ENCODE results near the gene DOK5. TPM values are rescaled to one million over a fixed set of nuclear protein-coding genes. Genes with fewer than 3 reads are reported as not detected.

The DOK5 gene
- total and polyA plus RNA-seq, 9 of the 15 experiments (the other 6 are each of a cell fraction or from before 2014, with no cell fraction given) = not detected

DNA sequence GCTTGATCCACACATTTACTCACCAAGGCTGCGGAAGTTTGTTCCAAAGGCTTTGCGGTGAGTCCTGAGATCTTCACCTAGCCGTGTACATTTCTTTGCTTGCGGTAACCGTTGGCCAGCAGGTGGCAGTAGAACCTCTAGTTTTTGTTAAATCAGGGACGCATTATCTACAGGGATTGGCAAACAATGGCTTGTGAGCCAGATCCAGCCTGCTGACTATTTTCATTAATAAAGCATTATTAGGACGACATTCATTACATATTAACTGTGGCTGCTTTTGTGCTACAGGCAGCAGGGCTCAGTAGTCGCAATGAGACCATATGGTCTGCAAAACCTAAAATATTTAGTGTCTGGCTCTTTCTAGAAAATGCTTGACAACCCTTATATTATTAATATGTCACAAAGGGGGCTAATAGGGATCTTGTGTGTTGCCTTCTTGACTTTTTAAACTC, 174.1 kb downstream of the DOK5 start:
- Histone ChIP-seq H2AFZ (ENCODE audit: low read depth, low read length) (no peak overlapping the region), H3K36me3 (ENCODE audit: control insufficient read depth, insufficient read depth, low read length) (no peaks in the 10 kb centered on the region), H4K20me1 (replicated peaks; ENCODE audit: control insufficient read depth, insufficient read depth, low read length) (no peaks in the 10 kb centered on the region), H3K9me1 (ENCODE audit: control insufficient read depth, insufficient read depth, low read length) (no peaks in the 10 kb centered on the region), H3K79me2 (ENCODE audit: control insufficient read depth, insufficient read depth, low read length) (no peaks in the 10 kb centered on the region), H3K9me3 (replicated peaks; ENCODE audit: control insufficient read depth, insufficient read depth, low read depth, low read length) (no peaks in the 10 kb centered on the region), H3K4me1 (replicated peaks in 1 of 2; ENCODE audit: control insufficient read depth in 2 of 2, insufficient read depth in 2 of 2, low read length in 2 of 2) (no peaks in the 10 kb centered on the region), H3K4me3 (no peak overlapping the region), H3K4me2 (ENCODE audit: insufficient read depth, low read length) (no peak overlapping the region), H3K9ac (ENCODE audit: insufficient read depth in 1 of 2, low read depth in 2 of 2, low read length in 2 of 2) (no peak overlapping the region), H3K27me3 (ENCODE audit: control insufficient read depth in 2 of 2, insufficient read depth in 2 of 2, low read length in 2 of 2) (no peaks in the 10 kb centered on the region), H3K27ac (ENCODE audit: extremely low read depth, low read depth, low read length) (no peak overlapping the region)
- intact Hi-C loops (cut with micrococcal nuclease) = loop anchor here (2.0 to 5.0 kb wide), 3 partner anchors 432 to 1695 kb away; partner anchors contain the start of gene MC3R
- under 1% methylated on average over 8 of the region's 8 CpGs for WGBS (ENCODE audit: insufficient coverage, low coverage, missing lambda C conversion rate)
- DNase-seq (ENCODE audit: extremely low read depth in 1 of 4, low spot score in 3 of 4) (peak; percentile 53 to 78 (median 69)), ATAC-seq (peak; percentile 86), FAIRE-seq (peak; percentile 92)
- no TSS peak for BruUV-seq (replicated peaks)
- CTCF ChIA-PET (ENCODE audit: low intra/inter-chr PET ratio) = interaction anchor here (0.6 to 2.4 kb wide), 5 partner anchors 417 to 1695 kb away, joined by 3 to 13 read pairs (median 3); partner anchors contain the start of gene MC3R
- POLR2A ChIA-PET = no interaction called here
- in situ Hi-C loops (cut with MboI) = loop anchor here (10.0 to 25.0 kb wide), 3 partner anchors 435 to 687 kb away; no protein-coding TSS in a partner anchor
- TF ChIP-seq, protein P1, sequence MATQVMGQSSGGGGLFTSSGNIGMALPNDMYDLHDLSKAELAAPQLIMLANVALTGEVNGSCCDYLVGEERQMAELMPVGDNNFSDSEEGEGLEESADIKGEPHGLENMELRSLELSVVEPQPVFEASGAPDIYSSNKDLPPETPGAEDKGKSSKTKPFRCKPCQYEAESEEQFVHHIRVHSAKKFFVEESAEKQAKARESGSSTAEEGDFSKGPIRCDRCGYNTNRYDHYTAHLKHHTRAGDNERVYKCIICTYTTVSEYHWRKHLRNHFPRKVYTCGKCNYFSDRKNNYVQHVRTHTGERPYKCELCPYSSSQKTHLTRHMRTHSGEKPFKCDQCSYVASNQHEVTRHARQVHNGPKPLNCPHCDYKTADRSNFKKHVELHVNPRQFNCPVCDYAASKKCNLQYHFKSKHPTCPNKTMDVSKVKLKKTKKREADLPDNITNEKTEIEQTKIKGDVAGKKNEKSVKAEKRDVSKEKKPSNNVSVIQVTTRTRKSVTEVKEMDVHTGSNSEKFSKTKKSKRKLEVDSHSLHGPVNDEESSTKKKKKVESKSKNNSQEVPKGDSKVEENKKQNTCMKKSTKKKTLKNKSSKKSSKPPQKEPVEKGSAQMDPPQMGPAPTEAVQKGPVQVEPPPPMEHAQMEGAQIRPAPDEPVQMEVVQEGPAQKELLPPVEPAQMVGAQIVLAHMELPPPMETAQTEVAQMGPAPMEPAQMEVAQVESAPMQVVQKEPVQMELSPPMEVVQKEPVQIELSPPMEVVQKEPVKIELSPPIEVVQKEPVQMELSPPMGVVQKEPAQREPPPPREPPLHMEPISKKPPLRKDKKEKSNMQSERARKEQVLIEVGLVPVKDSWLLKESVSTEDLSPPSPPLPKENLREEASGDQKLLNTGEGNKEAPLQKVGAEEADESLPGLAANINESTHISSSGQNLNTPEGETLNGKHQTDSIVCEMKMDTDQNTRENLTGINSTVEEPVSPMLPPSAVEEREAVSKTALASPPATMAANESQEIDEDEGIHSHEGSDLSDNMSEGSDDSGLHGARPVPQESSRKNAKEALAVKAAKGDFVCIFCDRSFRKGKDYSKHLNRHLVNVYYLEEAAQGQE (IDR thresholded peaks at IDR 0.05; ENCODE audit: borderline replicate concordance) = peak; percentile 61; the same call in 1 of the 2 replicates
- TF ChIP-seq, protein P1 (CRISPR knock-in tag; IDR thresholded peaks at IDR 0.05; ENCODE audit: low read depth) = no peak
- TF ChIP-seq, protein P2, sequence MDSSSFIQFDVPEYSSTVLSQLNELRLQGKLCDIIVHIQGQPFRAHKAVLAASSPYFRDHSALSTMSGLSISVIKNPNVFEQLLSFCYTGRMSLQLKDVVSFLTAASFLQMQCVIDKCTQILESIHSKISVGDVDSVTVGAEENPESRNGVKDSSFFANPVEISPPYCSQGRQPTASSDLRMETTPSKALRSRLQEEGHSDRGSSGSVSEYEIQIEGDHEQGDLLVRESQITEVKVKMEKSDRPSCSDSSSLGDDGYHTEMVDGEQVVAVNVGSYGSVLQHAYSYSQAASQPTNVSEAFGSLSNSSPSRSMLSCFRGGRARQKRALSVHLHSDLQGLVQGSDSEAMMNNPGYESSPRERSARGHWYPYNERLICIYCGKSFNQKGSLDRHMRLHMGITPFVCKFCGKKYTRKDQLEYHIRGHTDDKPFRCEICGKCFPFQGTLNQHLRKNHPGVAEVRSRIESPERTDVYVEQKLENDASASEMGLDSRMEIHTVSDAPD (CRISPR knock-in tag; IDR thresholded peaks at IDR 0.05) = no peak
- TF ChIP-seq, protein P3, sequence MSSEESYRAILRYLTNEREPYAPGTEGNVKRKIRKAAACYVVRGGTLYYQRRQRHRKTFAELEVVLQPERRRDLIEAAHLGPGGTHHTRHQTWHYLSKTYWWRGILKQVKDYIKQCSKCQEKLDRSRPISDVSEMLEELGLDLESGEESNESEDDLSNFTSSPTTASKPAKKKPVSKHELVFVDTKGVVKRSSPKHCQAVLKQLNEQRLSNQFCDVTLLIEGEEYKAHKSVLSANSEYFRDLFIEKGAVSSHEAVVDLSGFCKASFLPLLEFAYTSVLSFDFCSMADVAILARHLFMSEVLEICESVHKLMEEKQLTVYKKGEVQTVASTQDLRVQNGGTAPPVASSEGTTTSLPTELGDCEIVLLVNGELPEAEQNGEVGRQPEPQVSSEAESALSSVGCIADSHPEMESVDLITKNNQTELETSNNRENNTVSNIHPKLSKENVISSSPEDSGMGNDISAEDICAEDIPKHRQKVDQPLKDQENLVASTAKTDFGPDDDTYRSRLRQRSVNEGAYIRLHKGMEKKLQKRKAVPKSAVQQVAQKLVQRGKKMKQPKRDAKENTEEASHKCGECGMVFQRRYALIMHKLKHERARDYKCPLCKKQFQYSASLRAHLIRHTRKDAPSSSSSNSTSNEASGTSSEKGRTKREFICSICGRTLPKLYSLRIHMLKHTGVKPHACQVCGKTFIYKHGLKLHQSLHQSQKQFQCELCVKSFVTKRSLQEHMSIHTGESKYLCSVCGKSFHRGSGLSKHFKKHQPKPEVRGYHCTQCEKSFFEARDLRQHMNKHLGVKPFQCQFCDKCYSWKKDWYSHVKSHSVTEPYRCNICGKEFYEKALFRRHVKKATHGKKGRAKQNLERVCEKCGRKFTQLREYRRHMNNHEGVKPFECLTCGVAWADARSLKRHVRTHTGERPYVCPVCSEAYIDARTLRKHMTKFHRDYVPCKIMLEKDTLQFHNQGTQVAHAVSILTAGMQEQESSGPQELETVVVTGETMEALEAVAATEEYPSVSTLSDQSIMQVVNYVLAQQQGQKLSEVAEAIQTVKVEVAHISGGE (CRISPR knock-in tag; IDR thresholded peaks at IDR 0.05) = peak in 1 of 3 experiments; percentile 44; a peak in 2 of 6 replicates
- TF ChIP-seq KLF6 (CRISPR knock-in tag; IDR thresholded peaks at IDR 0.05; ENCODE audit: borderline replicate concordance) (no peak), KDM2B (CRISPR knock-in tag; IDR thresholded peaks at IDR 0.05) (no peak), ZNF282 (CRISPR knock-in tag; IDR thresholded peaks at IDR 0.05) (no peak)

Measured in K562 (cell line).